ENCODE results near the gene AMPD2.

The AMPD2 gene

DNA sequence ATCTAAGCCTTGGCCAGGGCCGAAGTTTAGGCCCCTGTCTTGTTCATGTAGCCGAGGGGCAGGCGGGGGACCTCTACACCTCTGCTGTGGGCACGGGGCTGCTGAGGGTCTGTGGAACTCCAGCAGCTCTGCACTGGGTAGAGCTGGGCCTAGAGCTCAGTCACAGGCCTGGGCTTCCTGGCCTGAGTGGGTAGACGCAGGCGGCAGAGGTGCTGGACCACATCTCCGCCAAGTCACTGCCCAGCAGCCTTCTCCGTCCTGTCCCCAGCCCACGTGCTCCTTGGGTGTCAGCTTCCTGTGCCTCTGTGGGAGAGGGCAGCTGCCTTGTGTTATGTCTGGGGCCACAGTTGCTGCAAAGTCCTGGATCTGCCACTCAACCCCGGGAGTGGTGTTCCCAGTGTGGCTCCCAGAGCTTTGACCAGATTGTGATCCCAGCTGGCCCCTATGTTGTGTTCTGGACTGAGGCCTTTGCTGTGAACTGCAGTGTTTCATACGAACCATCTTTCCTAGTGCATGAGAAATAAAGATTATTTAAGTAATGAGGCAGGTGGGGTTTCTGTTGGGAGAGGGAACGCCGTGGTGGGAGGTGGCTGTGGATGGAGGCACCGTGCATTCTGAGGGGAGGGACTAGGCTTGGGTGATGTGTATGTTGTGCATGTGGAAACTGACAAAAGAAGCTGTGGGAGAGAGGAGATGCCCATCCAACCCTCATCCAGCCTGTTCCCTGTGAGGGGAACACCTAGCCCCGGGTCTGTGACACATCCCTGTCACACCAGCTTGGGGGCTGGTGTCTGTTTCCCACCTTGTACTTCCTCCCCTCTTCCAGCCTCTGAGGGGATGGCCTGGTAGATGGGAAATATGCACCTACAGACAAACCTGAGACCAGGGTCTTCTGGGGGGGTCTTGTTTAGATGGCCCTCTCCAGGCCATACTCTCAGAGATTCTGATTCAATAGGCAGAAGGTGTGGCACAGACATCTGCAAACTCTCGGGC is 12.2 kb downstream of the AMPD2 start:
- DNase-seq: no peak

DNA sequence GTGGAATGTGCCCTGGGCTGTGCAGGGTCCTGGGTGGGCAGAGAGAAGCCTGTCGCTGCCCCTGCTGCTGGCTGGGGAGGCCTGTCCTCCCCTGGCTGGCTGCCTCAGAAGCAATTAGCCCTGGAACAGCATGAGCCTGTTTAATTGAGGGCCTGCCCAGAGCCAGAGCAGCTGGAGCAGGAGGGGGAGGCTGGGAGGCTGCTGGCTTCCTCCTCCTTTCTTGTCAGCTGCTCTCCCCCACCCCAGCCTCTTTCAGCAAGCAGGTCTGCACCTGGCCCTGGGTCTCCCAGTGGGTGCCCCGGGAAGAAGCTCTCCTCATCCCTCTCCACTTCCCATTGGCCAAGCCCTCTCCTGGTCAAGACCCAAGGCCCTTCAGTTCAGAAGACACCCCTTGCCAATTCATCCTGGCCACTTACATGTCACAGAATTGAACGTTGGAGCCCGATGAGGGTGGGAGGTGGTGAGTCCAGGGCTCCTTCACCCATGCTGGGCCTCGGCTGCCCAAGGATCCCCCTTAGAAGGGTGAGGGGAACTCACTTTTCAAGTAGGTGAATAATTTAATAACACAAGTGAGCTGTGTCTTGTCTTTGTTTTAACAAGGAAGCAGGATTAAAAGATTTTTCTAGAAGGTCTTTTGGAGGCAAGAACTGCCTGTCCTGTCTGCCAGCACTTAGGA is 13.2 kb downstream of the AMPD2 start:
- no peak for DNase-seq

DNA sequence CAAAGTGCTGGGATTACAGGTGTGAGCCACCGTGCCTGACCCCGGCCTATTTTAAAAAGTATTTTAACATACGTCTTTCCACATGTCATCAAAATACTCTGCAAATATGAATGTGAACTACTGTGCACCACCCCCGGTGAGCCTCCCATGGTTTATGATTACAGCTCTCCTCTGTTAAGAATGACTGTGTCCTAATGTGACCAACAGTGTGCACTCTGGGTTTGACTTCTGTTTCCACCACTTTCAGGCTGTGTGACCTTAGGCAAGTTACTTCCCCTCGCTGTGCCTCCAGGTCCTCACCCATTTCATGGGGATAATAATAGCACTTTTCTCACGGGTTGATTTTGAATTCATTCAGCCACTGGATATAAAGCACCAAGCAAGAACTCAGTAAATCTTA is 14.7 kb downstream of the AMPD2 start:
- DNase-seq: no peak

DNA sequence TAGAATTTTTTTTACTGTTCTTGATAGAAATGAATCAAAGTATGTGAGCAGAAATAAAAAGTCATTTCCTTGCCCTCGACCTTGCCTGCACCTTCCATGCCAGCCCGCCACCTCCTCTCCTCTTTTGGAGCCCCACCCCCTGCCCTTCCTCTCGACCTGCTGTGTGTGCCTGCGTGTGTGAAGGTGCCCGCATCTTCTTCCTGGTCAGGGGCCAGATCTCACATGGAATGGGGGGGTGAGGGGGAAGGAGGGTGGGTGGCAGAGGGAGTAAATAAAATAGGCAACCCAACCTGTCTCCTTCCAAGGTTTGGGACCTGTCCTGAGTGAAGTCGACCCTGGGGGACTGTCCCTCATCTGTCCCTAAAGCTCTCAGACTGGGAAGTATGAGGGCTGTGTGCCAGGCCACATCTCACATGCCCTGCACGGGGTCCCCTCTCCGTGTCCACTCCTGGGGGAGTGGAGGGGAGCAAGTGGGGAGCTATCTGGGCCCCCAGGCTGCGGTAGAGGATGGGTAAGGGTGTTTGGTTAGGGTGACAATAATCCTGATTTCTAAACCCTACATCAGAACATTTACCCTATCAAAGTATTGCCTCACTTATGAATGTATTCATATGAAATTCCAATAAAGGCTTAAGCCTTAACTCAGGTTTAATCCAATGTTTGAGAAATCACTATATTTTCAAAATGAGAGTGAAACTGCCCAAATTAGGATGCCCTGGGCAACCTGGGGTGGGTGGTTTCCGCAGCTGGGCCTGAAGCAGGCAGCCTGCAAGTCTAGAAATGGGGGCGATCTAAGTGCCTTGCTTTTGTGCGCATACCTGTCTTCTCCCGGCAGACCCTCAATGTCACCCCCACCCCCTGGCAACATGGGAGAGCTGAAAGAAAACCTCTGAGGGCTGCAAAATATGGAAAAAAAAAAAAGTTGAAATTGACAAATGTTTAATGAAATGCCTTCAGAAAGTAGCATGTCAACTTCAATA is 15.4 kb downstream of the AMPD2 start:
- DNase-seq: no peak

DNA sequence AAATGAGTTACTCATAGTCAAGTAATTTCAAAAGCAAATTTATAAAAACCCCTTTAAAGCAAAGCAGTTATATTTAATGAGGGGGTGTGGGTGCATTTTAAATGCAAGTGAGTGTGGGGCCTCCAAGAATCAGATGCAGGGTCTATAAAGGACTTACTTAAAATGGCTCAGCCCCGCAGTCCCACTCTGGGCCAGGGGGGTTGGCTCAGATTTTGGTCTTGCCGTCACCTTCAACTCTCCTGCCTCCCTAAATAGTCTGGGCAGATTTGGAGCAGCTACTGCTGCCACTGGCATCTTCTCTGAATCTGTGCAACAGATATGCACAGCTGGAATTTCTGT is 16.2 kb downstream of the AMPD2 start:
- no peak for DNase-seq

DNA sequence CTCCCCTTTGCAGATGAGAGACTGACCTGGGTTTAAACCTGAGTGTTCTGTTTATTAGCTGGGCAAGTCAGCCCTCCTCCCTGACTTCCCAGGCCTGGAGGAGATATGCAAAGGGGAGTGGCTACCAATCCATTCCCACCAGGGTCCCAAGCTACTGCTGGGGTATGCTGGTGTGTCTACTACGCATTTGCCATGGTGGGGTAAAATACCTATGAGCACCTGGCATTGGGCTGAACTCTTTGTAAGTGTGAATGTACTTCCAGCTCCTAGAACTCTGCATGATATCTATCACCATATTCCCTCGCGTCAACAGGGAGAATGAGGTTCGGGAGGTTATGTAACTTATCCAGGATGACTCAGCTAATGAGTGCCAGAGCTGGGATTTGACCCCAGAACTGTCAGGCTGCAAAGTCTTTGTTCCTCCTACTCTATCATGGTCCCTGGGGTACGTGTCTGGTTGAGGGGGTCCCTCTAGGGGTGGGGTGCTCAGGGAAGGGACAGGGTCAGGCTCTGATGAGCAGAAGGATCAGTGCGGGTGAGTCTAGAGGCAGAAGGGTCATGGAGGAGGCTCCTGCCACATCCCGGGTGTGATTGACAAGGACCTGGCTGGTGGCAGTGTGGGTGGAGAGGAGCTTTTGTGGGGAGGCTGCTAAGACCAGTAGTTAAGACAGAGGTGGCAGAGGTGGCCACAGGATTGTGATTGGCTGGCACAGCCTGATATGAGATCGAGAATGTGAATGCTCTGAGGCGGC is 16.7 kb downstream of the AMPD2 start:
- DNase-seq: peak; percentile 63

DNA sequence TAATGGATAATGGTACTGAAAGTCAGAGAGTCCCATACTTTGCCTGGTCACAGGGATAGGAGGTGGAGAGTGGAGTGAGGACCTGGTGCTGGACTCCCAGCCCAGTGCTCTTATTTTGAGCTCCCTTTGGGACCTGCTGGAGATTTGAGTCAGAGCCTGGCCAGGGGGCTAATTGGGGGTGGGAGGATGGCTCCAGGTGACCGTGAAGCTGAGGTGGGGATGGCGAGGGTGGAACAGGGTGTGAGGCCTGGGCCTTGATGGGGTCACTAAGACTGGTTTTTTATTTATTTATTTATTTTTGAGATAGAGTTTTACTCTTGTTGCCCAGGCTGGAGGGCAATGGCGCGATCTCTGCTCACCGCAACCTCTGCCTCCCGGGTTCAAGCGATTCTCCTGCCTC is 17.8 kb downstream of the AMPD2 start:
- no peak for DNase-seq

DNA sequence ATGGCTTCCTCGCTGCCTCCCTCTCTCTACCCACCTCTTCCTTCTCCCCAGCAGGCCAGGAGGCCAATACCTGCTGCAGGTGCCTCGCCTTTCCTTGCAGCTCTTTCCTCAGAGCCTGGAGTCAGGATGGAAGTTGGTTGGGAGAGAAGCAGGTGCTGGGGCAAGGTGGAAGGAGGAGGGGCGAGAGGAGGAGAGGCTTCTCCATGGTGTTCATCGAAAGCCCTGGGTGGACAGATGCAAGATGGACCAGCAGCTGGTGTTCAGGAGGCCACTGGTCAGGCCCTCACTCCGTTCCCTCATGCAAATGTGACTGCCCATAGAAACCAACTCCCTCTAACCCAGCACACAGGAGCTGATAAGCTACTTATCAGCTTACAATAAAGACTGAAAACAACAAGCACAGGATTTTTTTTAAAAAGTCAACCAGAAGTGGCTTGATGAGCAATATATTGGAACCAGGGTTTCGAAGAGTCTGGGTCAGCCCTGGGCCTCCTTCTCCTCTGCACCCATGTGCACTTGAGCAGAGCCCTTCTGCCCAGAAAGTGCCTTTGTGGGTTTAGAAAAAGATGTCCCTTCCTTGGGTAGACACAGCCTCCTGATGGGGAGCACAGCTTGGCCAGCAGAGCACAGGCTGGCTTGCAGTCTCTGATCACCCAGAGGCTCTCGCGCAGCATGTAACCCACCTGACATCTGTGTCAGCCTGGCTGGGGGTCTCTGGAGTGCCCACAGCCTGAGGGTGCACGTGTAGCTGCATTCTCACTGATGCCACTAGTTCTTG is 19.6 kb downstream of the AMPD2 start:
- DNase-seq: no peak

DNA sequence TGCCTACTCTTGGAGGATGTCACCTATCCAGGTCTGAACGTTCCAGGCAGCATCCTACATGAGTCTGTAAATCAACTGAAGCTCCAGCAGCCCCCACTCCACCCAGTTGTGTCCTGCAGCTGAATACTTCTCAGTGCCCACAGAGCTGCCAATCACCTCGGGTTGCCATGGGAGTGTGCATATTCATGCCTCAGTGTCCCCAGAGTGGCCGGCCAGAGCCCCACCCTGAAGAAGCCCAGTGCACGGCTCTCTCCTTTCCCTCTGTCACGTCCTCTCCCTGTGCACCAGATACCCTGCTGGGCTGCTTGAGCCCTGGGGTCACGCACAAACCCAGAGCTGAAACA is 20.2 kb downstream of the AMPD2 start:
- no peak for DNase-seq

DNA sequence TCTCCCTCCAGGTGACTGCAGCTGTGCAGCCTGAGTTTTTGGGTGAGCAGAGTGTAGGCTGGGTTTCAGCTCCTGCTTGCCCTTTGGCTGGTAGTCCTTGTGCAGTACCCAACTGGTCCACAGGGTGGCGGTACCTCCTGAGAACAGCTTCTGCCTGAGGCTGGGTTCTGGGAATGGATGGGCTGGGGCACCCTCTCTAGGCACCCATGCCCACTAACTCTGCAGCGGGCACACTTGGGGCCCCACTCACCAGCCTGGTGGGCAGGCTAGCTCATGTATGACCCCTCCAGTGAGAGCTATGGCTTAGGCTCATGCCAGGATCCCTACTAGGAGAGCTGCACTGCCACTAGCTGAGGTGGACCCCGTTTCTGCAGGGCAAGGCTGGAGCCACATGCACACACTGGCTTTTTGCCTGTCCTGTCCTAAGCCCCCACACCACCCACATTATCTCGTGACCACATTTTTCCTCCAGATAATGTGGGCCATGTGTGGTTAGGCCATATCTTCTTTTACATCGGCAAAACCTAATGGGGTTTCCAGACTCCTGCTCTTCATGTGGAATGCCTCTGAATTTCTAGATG is 20.7 kb downstream of the AMPD2 start:
- DNase-seq: peak; percentile 71

DNA sequence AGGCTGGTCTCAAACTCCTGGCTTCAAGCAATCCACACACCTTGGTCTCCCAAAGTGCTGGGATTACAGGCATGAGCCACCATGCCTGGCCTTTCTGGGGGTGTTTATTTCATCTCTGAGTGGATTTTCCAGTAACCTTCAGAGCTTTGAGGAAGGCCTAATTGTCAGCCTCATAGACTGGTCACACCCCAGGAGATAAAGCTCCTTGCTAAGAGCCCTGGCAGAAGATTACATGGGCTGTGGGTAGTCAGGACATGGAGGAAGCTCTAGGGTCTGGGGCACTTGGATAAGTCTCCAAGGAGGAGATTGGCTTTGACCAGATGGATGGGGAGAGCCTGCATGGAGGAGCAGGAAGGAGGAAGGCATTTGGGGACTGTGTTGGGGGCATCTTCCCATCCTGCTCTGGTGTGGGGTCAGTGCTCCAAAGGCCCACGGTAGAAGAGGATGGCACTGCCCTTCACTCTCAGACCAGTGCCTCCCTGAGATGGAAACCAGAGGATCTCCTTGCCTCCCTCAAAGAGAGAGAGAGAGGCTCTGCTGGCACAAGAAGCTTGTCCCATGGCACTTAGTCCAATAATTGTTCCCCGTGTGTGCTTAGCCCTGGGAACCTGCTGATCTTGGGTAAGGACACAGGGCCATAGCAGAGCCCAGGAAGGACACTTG is 21.6 kb downstream of the AMPD2 start:
- no peak for DNase-seq

DNA sequence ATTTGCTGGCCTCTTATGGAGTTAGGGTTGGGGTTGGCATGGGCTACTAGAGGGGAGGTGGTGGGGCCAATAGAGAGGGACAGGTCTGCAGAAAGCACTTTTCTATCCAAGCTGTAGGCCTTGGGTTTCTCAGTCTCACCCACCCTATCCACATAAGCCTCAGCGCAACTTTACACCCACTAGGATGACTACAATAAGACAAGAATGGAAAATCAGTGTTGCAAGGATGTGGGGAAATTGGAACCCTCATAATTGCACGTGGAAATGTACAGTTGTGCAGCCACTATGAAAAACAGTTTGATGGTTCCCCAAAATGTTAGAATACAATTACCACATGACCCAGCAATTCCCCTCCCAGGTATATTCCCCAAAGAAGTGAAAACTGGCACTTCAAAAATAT is 22.2 kb downstream of the AMPD2 start:
- no peak for DNase-seq

DNA sequence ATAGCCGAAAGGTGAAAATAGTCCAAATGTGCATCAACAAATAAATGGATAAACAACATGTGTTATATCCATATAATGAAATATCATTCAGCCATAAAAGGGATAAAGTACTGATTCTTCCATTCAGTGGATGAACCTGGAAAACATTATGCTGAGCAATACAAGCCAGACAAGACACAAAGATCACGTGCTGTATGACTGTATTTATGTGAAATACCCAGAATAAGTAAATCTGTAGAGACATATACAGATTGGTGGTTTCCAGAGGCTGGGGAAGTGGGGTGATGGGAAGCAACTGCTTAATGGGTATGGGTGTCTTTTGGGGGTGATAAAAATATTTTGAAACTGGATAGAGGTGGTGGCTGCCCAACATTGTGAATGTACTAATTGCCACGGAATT is 23.0 kb downstream of the AMPD2 start:
- DNase-seq: no peak

DNA sequence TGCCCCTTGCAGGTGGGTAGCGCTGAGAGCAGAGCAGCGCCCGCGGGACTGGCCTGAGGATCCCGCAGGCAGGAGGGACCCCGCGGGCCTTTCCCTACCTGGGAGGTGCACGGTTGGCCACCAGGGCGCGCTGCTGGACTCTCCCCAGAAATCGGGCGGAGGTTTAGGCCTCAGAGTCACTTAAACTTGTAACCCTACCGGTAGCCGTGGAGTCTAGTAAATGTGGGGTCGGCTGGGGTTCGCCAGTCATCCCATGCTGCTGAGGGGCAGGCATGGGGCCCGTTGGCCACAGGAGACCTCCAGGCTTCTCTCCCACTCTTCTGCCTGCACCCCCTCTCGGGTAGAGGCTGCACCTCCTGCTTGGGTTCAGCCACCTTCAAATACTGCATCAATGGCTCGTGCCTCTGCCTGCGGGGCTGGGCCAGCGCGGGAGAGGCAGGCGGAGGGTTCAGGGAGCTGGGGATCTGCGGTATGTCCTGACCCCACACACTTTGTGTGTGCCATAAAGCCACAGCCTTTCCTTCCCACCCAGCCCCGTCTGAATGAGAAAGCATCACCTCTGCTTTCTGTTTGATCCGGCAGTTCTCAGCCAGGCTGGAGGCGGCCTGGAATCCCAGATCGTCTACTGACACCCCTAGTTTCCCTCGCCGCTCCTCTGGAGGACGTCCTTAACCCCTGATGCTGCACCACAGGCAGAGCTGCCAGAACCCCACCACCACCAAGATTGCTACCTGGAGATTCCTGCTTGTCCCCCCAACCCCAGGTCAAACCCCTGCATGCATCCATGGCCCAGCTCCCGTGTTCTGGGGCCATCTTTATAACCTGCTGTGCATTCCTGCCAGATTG is 24.0 kb downstream of the AMPD2 start:
- peak; percentile 71 for DNase-seq

DNA sequence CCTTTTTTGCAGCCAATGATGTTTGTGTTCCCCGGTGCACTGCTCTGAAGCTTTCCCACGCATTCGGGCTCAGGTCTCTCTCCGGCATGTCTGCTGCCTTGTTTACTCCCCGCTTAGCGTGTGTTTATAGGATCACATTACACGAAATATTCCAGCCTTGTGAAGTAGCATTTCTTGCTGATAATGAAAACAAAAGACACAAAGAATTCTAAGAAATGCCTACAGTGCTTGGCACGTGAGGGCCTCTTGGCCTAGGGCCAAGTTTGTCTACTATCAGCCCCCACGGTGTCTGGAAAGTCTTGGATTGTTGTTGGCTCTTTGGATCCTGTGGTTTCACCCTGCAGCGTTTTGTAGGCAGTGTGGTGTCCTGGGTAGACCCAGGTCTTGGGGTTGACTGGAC is 25.0 kb downstream of the AMPD2 start:
- DNase-seq: no peak

DNA sequence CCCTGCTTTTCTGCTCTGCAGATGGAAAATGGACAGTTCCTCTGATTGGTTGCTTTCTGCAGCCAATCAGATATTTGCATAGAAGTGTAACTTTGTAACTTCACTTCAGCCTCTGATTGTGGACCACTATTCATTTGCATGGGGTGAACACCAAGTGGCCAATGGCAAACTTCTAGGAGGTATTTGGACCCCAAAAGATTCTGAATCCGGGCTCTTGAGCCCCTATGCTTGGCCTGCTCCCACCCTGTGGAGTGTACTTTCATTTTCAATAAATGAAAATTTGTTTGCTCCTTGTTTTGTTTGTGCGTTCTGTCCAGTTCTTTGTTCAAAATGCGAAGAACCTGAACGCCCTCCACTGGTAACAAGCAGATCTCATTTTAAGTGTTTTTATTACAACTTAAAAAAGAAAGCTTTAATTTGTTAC is 29.9 kb downstream of the AMPD2 start:
- peak; percentile 61 for DNase-seq

DNA sequence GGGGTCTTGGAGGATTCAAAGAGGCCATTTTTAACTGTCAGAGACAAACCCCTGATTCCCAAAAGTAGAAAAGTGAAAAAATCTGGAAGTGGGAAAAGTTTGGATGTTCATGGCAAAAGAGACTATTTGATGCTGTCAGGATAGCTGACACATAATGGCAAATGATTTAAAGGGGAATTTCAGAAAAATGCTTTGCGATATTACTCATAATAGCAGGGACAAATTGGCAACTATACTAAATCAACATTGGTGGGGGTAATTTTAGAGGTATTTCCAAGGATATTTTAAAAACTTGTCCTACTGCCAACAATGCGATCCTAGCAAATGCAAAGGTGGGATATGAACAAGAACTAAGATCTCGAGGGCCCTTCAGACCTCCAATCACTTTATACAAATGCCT is 31.0 kb downstream of the AMPD2 start:
- DNase-seq: peak; percentile 45

DNA sequence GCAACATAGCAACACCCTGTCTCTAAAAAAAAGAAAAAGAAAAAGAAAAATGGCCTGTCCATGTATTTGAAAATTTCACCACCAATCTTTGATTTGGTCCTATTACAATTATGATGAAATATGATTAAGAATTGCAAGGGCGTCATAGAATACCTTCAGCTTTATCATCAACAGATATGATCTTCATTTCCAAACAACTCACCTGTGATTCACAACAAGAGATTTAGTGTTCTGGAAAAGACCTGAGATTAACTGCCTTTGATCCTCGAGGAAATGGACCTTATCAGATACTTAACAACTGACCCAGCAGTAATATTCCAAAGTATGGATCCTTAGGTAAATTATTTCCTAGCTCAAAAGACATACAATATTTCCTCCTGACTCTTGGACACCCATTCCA is 32.8 kb downstream of the AMPD2 start:
- no peak for DNase-seq

DNA sequence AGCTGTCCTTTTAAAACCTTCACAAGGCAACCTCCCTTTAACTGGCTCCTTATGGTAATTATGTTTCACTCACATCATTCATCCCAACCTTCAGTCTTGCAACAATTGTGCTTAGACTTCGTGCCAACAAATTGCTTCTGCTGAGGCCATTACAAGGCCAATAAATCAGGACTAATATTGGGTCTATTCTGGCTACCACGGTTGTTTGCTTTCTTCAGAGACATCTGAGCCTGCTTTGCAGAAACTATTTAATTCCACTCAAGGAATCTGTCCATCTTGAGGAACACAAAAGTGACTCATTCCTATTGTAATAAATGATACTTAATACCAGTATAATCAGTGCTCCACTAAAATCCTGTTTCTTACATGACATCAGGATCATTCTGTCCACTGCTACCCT is 33.7 kb downstream of the AMPD2 start:
- DNase-seq: no peak

DNA sequence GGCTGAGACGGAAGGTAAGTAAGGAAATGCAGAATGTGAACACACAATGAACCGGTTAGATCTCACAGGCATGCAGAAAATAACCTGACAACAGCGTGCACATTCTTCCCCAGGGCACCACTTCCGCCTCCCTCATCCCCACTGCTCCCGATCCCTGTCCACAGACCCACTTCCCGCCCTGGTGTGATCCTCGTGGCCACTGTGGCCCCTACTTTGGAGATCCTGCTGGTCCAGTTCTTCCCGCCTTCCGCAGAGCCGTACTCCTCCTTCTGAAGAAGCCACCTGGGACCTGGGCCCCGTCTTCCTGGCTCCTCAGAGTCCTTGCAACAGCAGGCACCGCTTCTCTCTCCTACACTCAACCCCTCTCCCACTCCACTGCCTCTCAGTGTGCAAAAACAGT is 34.9 kb downstream of the AMPD2 start:
- DNase-seq: no peak

Measured in EL (cell line).